Stimulated activated CD8-positive, alpha-beta memory T cell treated with anti-CD3 and anti-CD28 coated beads, Interleukin-4, amount 100 ng/mL, for 1 hour (primary cell): ENCODE results near the gene PRSS57.
"Not testable (repeated sequence)": the region's sequence is repeated elsewhere in the genome, so short reads cannot be mapped to it uniquely, and the experiment has no call there.

ENCODE experiments used
- DNase-seq, 2 donors: peaks; one replicate each; pipeline ENCODE4 v3.0.0-alpha.2; 2020; ENCODE audit warnings: low read depth in 2 of 2, low spot score in 1 of 2

PRSS57 gene

GRCh38 chr19:698529-698928 lies 3.3 kb upstream of the PRSS57 start:
- DNase-seq, result not testable (repeated sequence)

DNA sequence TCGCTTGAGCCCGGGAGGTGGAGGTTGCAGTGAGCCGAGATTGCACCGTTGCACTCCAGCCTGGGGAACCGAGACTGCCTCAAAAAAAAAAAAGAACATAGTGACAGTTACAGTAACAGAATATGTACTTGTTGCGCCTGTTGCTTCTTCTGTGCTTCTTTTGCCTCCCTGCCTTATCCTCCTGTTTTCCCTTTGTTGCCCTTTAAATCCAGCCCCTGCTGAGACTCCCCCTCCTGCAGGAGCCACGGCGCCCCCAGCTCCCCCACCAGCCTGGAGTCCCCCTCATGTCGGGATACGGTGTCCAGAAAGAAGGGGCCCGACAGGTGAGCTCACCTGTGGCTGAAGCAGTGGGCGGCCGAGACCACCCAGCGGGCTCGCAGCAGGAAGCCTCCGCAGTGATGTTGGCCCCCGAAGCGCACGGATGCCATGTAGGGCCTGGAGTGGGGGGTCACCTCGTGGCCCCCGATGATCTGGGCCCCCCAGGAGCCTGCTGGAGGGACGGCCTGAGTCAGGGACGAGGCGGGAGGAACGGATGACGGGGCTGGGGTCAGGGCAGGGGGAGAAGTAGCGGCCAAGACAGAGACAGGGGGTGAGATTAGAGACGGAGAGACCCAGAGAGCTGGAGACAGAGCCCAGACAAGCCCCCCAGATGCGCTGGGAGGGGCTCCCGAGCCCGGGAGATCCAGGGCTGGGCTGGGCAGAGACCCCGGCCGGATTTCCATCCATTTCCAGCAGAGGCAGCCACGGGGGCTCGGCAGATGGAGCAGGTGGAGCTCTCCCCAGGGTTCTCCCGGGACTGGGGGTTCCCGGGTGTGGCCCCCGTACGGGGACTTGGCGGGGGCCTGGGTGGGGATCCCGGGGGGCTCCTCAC lies 536 bp downstream of the PRSS57 start:
- no peak for DNase-seq

DNA sequence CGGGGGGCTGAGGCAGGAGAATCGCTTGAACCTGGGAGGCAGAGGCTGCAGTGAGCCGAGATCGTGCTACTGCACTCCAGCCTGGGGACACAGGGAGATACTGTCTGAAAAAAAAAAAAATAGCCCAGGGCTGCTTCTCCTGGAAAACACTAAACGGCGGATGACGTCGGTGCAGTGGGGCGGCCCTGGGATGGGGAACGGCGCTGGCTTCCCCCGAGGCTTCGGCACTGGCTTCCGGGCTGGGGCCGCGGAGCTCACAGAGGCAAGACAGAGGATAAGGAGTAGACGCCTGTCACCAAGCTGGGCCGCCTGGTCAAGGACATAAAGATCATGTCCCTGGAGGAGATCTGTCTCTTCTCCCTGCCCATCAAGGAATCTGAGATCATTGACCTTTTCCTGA lies 5.0 kb downstream of the PRSS57 start:
- DNase-seq, result no peak

DNA sequence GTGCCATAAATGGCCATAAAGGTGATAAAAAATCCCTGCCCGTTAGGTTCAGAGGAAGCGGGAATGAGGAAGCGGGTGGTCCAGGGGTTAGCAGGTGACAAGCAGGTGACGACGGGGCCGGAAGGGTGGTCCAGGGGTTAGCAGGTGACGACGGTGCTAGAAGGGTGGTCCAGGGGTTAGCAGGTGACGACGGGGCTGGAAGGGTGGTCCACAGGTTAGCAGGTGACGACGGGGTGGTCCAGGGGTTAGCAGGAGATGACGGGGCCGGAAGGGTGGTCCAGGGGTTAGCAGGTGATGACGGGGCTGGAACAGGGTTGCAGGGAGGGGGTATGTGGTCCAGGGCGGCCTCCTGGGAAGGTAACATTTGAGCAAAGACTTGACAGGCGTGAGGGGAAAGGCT lies 6.3 kb downstream of the PRSS57 start:
- DNase-seq, result no peak

DNA sequence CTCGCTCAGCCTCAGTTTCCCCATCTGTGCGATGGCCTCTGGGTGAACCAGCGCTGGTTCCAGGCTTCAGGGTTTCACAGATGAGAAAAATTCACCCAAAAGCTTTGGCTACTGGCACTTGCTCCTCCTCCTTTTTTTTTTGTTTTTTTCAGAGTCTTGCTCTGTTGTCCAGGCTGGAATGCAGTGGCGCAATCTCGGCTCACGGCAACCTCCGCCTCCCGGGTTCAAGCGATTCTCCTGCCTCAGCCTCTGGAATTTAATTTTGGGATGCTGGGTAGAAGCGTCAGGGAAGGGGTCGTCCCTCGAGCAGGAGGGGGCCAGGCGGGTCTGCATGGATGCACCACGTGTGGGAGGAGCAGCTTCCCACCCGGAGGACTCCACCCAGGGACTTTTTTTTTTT lies 7.0 kb downstream of the PRSS57 start:
- DNase-seq, result no peak

DNA sequence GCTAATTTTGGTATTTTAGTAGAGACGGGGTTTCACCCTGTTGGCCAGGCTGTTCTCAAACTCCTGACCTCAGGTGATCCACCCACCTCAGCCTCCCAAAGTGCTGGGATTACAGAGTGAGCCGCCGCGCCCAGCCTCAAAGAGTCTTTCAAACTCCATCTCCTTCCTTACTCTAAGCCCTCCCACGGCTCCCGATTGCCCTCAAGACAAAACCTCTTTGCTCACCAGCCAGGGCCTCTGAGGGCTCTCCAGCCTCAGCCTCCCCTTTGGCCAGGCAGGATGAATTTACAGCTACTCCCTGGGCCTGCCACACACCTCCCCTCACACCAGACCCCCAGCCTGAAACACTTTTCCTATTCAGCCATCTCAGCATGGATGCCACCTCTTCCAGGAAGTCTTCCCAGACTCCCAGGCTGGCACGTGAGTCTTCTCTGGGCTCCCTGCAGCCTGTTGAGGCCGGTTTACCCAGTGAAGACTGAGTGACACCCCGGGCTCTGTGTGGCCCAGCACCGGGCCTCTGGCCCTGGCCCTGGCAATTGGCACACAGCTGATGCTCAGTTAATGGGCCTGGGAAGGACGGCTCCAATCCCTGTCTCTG lies 7.6 kb downstream of the PRSS57 start:
- DNase-seq, result no peak

GRCh38 chr19:686589-687297 lies 8.5 kb downstream of the PRSS57 start:
- DNase-seq, result no peak

DNA sequence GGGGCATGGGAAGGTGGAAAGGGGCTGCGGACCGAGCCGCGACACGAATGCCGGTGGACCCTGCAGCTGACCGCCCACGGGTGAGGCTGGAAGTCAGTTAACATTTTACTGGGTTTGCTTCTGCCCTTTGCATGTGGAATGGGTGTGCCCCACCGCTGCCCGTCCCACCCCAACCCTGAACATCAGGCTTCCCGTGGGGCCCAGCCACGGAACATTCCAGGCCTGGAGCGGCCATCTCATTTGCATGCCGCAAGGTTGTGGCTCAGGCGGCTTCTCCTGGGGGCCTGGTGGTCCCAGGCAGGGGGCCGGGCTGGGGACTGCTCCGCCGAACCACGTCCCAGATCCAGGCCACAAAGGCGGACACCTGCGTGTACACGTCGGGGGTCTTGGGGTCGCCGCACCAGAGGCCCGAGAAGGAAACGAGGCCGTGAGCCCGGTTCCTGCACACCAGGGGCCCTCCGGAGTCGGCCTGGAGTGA lies 9.8 kb downstream of the PRSS57 start:
- no peak for DNase-seq

DNA sequence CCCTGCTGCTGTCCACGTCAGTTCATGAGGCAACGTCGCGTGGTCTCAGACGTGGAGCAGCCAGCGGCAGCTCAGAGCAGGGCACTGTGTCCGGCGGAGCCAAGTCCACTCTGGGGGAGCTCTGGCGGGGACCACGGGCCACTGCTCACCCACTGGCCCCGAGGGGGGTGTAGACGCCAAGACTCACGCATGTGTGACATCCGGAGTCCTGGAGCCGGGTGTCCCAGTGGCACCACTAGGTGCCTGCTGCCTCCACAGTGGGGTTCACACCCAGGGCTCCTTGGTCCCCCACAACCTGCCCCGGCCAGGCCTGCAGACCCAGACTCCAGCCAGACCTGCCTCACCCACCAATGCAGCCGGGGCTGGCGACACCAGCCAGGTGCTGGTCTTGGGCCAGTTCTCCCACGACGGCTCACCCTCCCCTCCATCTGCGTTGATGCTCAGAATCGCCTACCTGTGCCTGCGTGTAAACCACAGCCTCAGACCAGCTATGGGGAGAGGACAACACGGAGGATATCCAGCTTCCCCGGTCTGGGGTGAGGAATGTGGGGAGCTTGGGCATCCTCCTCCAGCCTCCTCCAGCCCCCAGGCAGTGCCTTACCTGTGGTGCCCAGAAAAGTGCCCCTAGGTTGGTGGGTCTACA lies 12.5 kb downstream of the PRSS57 start:
- no peak for DNase-seq

GRCh38 chr19:681029-682019 lies 13.9 kb downstream of the PRSS57 start:
- DNase-seq, result peak in 1 of 2 donors; percentile 83

- DNase-seq, result peak; percentile 99
Observed at GRCh38 chr19:680287-681028, 14.8 kb downstream of the PRSS57 start.

DNA sequence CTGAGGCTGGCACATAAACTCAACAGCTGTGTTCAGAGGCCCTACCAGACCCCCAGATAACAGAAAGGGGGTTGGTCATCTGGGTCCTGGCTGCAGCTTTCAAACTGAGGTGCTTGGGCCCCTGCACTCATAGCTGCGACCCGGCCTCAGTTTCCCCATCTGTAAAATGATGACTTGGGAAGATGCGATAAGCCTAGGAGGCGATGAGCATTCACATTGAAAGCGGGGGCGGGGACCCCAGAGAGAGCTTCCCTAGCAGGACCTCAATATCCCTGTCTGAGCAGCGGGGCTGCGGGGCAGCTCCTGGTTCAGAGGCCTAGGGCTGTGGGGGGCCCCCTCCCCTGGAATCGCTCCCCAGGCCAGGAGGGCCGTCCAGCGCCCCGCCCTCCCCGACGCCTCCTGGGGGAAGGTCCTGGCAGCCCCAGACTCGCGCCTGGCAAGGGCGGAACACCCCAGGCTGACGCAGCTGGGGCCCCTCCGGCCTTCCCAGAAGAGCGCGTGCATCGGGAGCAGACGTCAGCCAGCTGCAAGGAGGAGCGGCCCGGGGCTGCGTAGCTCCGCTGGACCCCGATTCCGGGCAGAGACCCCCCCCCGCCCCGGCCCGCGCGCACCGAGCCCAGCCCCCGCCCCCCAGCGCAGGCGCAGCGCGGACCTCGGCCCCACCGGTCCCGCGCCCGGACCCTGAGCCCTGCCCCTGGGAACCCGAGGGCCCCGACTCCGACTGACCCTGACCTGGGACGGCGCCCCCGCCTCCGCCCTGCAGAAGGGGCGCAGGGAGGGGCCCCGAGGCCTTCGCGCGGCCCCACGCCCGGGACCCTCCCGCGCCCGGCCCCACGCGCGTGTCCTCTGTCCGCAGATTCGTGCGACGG lies 15.6 kb downstream of the PRSS57 start:
- no peak for DNase-seq

DNA sequence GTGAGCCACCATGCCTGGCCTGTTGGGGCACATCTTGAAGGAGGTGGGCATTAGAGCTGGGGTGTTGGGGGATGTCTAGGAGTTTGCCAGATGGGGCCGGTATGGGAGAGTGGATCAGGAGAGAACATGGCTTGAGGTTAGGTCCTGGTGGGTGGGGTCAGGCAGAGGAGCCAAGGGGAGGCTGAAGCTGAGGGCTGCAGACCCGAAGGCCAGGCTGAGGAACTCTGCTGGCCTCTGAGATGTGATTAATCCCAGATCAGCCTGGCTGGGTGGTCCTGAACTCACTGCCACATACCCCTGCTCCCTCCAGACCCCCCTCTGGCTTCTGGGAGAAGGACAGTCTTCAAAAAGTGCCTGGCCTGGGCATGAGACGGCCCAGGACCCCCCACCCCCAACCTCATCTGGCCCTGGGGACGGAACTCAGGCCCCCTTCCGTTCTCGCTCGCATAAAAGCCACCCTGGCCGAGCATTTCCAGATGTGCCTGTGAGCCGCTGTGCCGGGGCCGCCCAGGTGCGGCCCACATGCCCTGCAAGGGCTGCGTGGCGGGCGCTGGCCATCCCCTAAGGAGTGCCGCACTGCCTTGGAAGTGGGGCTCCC lies 16.4 kb downstream of the PRSS57 start:
- no peak for DNase-seq

- no peak for DNase-seq
Observed at GRCh38 chr19:677601-678436, 17.4 kb downstream of the PRSS57 start.

- DNase-seq, result no peak
Observed at GRCh38 chr19:677201-677600, 18.1 kb downstream of the PRSS57 start.

GRCh38 chr19:676339-677105 lies 18.7 kb downstream of the PRSS57 start, which contains the start of gene FSTL3:
FSTL3 (plus strand) TSS chr19:676392; CDS start chr19:676424, 32 bp downstream.
- DNase-seq, result no peak

- no peak for DNase-seq
Observed at GRCh38 chr19:676007-676338, 19.3 kb downstream of the PRSS57 start.
